Measurements from ENCODE around the gene RBMXL3.

Gene RBMXL3

DNA sequence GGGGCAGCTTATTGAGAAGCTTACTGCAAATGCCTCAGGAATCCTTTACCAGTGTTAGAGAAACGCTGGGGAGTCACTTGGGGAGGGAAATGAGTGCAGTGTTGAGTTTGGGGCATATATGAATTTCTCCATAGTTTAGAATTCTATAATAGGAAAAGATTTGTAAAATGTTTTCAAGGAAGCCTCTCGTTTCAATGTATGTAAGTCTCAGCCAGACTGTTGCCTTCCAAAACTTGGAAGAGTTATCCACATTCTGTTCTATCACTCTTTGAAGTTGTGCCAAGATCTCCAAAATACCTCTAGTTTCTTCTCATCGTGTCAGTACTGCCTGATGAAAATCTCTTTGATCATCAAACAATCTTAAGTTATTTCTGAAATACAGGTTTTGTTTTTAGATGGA lies 45.3 kb downstream of the RBMXL3 start:
- no peak for DNase-seq

DNA sequence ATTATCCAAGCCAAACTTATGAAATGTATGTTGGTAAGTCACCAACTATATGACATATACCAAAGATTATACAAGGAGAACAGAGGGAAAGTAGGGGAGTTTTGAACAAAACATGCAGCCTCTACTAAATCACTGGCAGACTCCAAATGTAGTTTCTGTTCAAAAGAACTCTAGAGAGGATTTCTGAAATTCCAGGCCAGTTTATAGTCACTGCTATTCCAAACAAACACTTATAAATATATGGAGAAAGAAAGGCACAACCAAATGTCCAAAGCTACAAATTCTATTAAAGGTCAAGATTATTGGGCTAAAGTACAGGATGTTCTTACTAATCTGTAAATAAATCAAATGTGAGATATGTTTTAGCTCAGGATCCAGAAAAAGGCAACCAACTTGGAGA lies 47.4 kb downstream of the RBMXL3 start:
- DNase-seq = no peak

DNA sequence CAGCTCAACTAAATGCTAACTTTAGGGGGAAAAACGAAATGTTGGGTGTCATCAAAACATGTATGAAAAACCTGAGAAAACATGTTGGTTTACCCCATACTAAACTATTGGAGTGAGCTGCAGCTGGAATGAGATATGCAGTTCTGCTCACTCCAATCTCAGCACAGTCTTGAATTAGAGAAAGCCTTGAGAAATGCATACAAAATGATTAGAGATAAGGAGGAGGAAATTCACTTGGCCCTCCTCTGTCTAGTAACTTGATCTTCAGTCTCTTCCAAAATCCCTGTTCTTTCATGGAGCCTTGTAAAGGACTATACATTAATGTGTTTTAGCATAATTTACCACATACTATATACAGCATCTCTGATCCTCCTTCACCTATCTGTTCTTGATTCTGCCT lies 47.8 kb downstream of the RBMXL3 start:
- no peak for DNase-seq
